ENCODE results near the gene SCUBE1. TPM values are rescaled to one million over a fixed set of nuclear protein-coding genes. Genes with fewer than 3 reads are reported as not detected.

The SCUBE1 gene
- polyA plus RNA-seq, 1 of the 3 experiments (the other 2 are of a cell fraction), result 0.56 TPM

DNA sequence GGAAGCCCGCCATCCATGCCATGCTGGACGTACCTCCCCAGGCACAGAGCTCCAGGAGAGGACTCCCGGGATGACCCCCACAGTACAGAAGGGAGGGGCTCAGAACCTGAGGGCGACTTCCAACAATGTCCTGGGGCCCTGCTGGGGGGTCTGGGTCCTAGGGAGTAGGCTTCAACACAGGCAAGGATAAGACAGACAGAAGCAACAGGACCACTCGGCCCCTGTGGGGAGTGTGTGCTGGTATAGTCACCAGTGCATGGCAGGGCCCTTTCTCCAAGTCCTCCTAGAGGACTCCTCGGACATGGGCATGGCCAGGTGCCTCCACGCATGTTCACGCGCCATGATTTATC is 173.1 kb downstream of the SCUBE1 start (continued):
- TF ChIP-seq TAF1 (IDR thresholded peaks at IDR 0.05; ENCODE audit: borderline replicate concordance, low read depth, low read length), result no peak

DNA sequence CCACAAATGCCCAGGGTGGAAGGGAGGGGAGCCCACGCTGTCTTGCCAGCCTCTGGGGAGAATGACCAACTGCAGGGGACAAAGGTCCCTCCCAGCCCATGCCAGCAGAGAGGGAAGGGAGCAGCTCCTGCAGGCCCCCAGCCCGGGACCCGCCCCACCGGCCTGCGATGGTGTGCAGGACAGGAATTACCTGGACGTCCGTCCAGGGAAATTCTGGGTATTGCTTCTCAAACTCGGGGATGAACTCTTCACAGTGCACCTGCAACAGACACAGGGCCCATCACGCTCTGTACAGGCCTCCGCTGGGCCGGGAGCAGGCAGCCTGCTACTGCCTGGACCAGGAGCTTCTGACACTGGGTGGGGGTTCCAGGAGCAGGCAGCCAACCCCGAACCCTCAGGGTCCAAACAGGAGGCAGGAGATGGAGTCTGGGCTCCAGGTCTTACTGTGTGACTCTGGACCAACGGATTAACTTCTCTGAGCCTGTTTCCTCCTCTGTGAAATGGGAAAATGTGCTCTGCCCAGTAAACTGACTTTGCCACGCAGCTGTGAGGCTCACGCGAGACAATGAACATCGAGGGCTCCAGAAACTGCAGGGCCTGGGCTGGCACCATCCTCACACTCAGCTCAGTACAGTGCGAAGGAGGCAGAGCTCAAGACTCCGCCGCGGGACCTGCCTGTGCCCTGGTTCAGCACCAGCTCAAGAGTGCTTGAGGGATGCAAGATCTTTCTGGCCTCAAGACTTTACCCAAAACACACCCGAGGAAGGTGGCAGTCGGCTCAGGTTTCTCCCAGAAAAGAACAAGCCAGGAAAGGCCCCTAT is 173.7 kb downstream of the SCUBE1 start:
- no peak for DNase-seq
- 75% methylated on average over 7 of the region's 23 CpGs for WGBS (ENCODE audit: low lambda C conversion rate)
- Histone ChIP-seq H3F3A (replicated peaks; ENCODE audit: insufficient read depth) (no peaks in the 10 kb centered on the region), H3K27ac (ENCODE audit: low read depth in 2 of 2, low read length in 1 of 2) (no peak overlapping the region), H3K4me2 (no peak overlapping the region), H3K9ac (no peak overlapping the region), H3K9me2 (no peaks in the 10 kb centered on the region), H3K27me3 (ENCODE audit: insufficient read depth) (no peaks in the 10 kb centered on the region), H3K4me3 (ENCODE audit: low read depth in 2 of 2, low read length in 1 of 2) (no peak overlapping the region), H2AFZ (ENCODE audit: low read depth) (no peak overlapping the region), H3K79me2 (ENCODE audit: insufficient read depth) (no peaks in the 10 kb centered on the region), H3K4me1 (ENCODE audit: control insufficient read depth in 1 of 2, insufficient read depth in 2 of 2, low read depth in 1 of 2, low read length in 1 of 2) (no peaks in the 10 kb centered on the region; a peak in 1 of 4 replicates), H3K9me3 (no peaks in the 10 kb centered on the region), H3K36me3 (replicated peaks in 1 of 2; ENCODE audit: control insufficient read depth in 1 of 2, insufficient read depth in 2 of 2, low read length in 1 of 2) (peaks cover 0 to 3% of the 10 kb centered on the region in 2 experiments), H4K20me1 (ENCODE audit: insufficient read depth) (no peaks in the 10 kb centered on the region)
- POLR2A ChIA-PET, result no interaction called here
- no peak for TF ChIP-seq FOXM1 (IDR thresholded peaks at IDR 0.05; ENCODE audit: low read depth)
- TF ChIP-seq CHD2 (IDR thresholded peaks at IDR 0.05; ENCODE audit: low read length, partially characterized antibody), result no peak
- TF ChIP-seq EP300 (IDR thresholded peaks at IDR 0.05; ENCODE audit: borderline replicate concordance in 1 of 2, low read depth in 1 of 2, low read length in 1 of 2), result no peak
- TF ChIP-seq ELF1 (IDR thresholded peaks at IDR 0.05), result no peak
- no peak for TF ChIP-seq SIN3A (IDR thresholded peaks at IDR 0.05; ENCODE audit: borderline replicate concordance, low read depth, low read length)
- CTCF ChIA-PET, result no interaction called here

DNA sequence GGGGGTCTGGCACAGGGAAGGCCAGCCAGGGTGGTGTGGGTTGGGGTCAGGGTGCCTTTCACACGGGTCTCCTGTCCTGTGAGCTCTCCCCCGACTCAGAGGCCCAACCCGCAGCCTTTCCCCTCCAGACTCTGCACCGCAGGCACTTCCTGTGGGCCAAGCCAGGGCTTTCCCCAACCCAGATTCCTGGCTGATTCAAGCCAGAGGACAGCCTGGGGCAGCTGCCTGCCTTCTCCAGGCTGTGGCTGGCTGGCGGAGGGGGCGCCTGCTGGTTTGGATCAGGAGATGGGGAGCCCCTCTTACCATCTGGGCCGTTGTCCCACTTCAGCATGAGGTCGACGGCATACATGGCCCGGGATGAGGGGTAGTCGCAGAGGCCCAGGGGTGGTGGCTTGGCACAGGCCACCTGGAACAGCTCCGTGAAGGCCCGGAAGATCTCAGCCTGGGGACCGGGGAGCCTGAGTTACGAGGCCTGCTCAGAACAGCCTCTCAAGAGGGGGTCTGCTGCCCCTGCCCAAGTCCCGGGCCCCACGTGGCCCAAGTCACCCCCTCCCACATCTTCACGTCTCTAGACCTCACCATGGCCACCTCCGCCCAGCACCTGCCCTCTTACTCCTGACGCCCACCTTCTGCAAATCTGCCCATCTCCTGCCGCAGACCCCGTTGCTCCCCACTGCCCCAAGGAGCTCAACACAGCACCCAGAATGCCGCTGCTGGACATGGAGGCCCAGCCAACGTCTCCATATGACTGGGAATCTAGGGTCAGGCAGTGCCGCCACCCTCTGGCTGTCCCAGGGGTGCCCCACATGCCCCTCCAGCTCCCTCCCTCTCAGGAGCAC is 174.5 kb downstream of the SCUBE1 start:
- Histone ChIP-seq H3K79me2 (ENCODE audit: insufficient read depth) (no peaks in the 10 kb centered on the region), H3K9me3 (no peaks in the 10 kb centered on the region), H3K27me3 (ENCODE audit: insufficient read depth) (no peaks in the 10 kb centered on the region), H3K9me2 (no peaks in the 10 kb centered on the region), H3K9ac (no peak overlapping the region), H3K4me3 (ENCODE audit: low read depth in 2 of 2, low read length in 1 of 2) (no peak overlapping the region), H2AFZ (ENCODE audit: low read depth) (no peak overlapping the region), H3K36me3 (replicated peaks in 1 of 2; ENCODE audit: control insufficient read depth in 1 of 2, insufficient read depth in 2 of 2, low read length in 1 of 2) (peaks cover 0 to under 1% of the 10 kb centered on the region in 2 experiments), H3K4me2 (no peak overlapping the region), H3K4me1 (ENCODE audit: control insufficient read depth in 1 of 2, insufficient read depth in 2 of 2, low read depth in 1 of 2, low read length in 1 of 2) (no peaks in the 10 kb centered on the region; a peak in 1 of 4 replicates), H4K20me1 (ENCODE audit: insufficient read depth) (no peaks in the 10 kb centered on the region), H3K27ac (ENCODE audit: low read depth in 2 of 2, low read length in 1 of 2) (no peak overlapping the region; a peak in 1 of 4 replicates), H3F3A (replicated peaks; ENCODE audit: insufficient read depth) (no peaks in the 10 kb centered on the region)
- no peak for DNase-seq
- WGBS (ENCODE audit: low lambda C conversion rate), result 90% methylated on average over 2 of the region's 25 CpGs
- ChIA-PET CTCF (no interaction called here), POLR2A (no interaction called here)
- no peak for TF ChIP-seq TAF1 (IDR thresholded peaks at IDR 0.05; ENCODE audit: borderline replicate concordance, low read depth, low read length)
- TF ChIP-seq RXRA (IDR thresholded peaks at IDR 0.05; ENCODE audit: borderline replicate concordance, low read depth), result no peak
- TF ChIP-seq, protein P1, sequence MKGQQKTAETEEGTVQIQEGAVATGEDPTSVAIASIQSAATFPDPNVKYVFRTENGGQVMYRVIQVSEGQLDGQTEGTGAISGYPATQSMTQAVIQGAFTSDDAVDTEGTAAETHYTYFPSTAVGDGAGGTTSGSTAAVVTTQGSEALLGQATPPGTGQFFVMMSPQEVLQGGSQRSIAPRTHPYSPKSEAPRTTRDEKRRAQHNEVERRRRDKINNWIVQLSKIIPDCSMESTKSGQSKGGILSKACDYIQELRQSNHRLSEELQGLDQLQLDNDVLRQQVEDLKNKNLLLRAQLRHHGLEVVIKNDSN (IDR thresholded peaks at IDR 0.05; ENCODE audit: borderline replicate concordance, low read depth), result no peak
- no peak for TF ChIP-seq POLR2AphosphoS5 (IDR thresholded peaks at IDR 0.05; ENCODE audit: low read depth, low read length)
- no peak for TF ChIP-seq YY1 (IDR thresholded peaks at IDR 0.05; ENCODE audit: low read depth)
- TF ChIP-seq GATA2 (CRISPR knock-in tag; IDR thresholded peaks at IDR 0.05), result no peak
- no peak for TF ChIP-seq EZH2phosphoT487 (IDR thresholded peaks at IDR 0.05; ENCODE audit: borderline replicate concordance, low read depth)
- no peak for TF ChIP-seq SMC3 (IDR thresholded peaks at IDR 0.05; ENCODE audit: low read depth, low read length)
- TF ChIP-seq, protein P2, sequence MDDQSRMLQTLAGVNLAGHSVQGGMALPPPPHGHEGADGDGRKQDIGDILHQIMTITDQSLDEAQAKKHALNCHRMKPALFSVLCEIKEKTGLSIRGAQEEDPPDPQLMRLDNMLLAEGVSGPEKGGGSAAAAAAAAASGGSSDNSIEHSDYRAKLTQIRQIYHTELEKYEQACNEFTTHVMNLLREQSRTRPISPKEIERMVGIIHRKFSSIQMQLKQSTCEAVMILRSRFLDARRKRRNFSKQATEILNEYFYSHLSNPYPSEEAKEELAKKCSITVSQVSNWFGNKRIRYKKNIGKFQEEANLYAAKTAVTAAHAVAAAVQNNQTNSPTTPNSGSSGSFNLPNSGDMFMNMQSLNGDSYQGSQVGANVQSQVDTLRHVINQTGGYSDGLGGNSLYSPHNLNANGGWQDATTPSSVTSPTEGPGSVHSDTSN (IDR thresholded peaks at IDR 0.05), result no peak
- TF ChIP-seq, protein P3, sequence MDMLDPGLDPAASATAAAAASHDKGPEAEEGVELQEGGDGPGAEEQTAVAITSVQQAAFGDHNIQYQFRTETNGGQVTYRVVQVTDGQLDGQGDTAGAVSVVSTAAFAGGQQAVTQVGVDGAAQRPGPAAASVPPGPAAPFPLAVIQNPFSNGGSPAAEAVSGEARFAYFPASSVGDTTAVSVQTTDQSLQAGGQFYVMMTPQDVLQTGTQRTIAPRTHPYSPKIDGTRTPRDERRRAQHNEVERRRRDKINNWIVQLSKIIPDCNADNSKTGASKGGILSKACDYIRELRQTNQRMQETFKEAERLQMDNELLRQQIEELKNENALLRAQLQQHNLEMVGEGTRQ (IDR thresholded peaks at IDR 0.05; ENCODE audit: borderline replicate concordance, low read depth, low read length), result no peak
- TF ChIP-seq, protein P4, sequence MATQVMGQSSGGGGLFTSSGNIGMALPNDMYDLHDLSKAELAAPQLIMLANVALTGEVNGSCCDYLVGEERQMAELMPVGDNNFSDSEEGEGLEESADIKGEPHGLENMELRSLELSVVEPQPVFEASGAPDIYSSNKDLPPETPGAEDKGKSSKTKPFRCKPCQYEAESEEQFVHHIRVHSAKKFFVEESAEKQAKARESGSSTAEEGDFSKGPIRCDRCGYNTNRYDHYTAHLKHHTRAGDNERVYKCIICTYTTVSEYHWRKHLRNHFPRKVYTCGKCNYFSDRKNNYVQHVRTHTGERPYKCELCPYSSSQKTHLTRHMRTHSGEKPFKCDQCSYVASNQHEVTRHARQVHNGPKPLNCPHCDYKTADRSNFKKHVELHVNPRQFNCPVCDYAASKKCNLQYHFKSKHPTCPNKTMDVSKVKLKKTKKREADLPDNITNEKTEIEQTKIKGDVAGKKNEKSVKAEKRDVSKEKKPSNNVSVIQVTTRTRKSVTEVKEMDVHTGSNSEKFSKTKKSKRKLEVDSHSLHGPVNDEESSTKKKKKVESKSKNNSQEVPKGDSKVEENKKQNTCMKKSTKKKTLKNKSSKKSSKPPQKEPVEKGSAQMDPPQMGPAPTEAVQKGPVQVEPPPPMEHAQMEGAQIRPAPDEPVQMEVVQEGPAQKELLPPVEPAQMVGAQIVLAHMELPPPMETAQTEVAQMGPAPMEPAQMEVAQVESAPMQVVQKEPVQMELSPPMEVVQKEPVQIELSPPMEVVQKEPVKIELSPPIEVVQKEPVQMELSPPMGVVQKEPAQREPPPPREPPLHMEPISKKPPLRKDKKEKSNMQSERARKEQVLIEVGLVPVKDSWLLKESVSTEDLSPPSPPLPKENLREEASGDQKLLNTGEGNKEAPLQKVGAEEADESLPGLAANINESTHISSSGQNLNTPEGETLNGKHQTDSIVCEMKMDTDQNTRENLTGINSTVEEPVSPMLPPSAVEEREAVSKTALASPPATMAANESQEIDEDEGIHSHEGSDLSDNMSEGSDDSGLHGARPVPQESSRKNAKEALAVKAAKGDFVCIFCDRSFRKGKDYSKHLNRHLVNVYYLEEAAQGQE (IDR thresholded peaks at IDR 0.05; ENCODE audit: low read depth, low read length), result no peak
- no peak for TF ChIP-seq RFX5 (IDR thresholded peaks at IDR 0.05; ENCODE audit: low read length)
- no peak for TF ChIP-seq ELF1 (IDR thresholded peaks at IDR 0.05)

All from SK-N-SH (cell line).